CD4-positive, alpha-beta T cell treated with Interleukin-4 for 1 hour (primary cell): ENCODE data around the gene CTXN1.
"Not testable (repeated sequence)": the region's sequence is repeated elsewhere in the genome, so short reads cannot be mapped to it uniquely, and the experiment has no call there.

Source experiments
- DNase-seq, 2 donors: peaks; one replicate each; pipeline ENCODE4 v3.0.0-alpha.2; 2020 to 2022

Gene CTXN1

GRCh38 chr19:7944177-7944761, 18.3 kb upstream of the CTXN1 start:
- DNase-seq, result peak; percentile 87 to 88

- peak; percentile 99 to 100 for DNase-seq
Observed at GRCh38 chr19:7943444-7944176, 17.7 kb upstream of the CTXN1 start, which contains the start of gene TIMM44. Gene TIMM44, minus strand, starts transcription at chr19:7943666. Its CDS starts 15 bp downstream, at chr19:7943651.

- peak in 1 of 2 donors; percentile 16 for DNase-seq
Observed at GRCh38 chr19:7942981-7943443, 17.1 kb upstream of the CTXN1 start.

- no peak for DNase-seq
Observed at GRCh38 chr19:7941895-7942596, 16.1 kb upstream of the CTXN1 start.

- DNase-seq, result no peak
Observed at GRCh38 chr19:7940841-7941240, 14.9 kb upstream of the CTXN1 start.

- no peak for DNase-seq
Observed at GRCh38 chr19:7934766-7935165, 8.8 kb upstream of the CTXN1 start.

- no peak for DNase-seq
Observed at GRCh38 chr19:7933828-7934725, 8.1 kb upstream of the CTXN1 start.

GRCh38 chr19:7933411-7933810, 7.5 kb upstream of the CTXN1 start:
- no peak for DNase-seq

- DNase-seq, result no peak
Observed at GRCh38 chr19:7932930-7933300, 7.0 kb upstream of the CTXN1 start.

- no peak for DNase-seq
Observed at GRCh38 chr19:7932276-7932929, 6.5 kb upstream of the CTXN1 start.

GRCh38 chr19:7931221-7932061, 5.5 kb upstream of the CTXN1 start:
- DNase-seq, result no peak

- DNase-seq, result no peak
Observed at GRCh38 chr19:7930765-7931164, 4.8 kb upstream of the CTXN1 start.

GRCh38 chr19:7930030-7930429, 4.1 kb upstream of the CTXN1 start:
- DNase-seq, result not testable (repeated sequence)

- DNase-seq, result peak; percentile 76 to 78
Observed at GRCh38 chr19:7928741-7929701, 3.1 kb upstream of the CTXN1 start.

- no peak for DNase-seq
Observed at GRCh38 chr19:7928334-7928706, 2.4 kb upstream of the CTXN1 start.

- DNase-seq, result no peak
Observed at GRCh38 chr19:7927605-7928333, 1.8 kb upstream of the CTXN1 start.

- DNase-seq, result no peak
Observed at GRCh38 chr19:7926727-7927604, 1.0 kb upstream of the CTXN1 start.

- peak; percentile 75 to 81 for DNase-seq
Observed at GRCh38 chr19:7925171-7925851, 624 bp downstream of the CTXN1 start.
